Gastroesophageal sphincter (tissue), 4 donors: ENCODE measurements around the gene MYCBP. TPM values are rescaled to one million over a fixed set of nuclear protein-coding genes. Genes with fewer than 3 reads are reported as not detected.
"Not testable (repeated sequence)": the region's sequence is repeated elsewhere in the genome, so short reads cannot be mapped to it uniquely, and the experiment has no call there.

ENCODE experiments used
- ATAC-seq: fragments of 150-250 bp; one replicate; pipeline ENCODE4 v1.9.1; 2016; ENCODE audit warnings: mild to moderate bottlenecking, moderate library complexity
- H3K27ac ChIP-seq, 4 donors: fragments of 200-600 bp; sonication (generic) in 3 of 4; 1 replicate in 3 of 4; 2 replicates in 1 of 4; pipeline ENCODE4 v1.5.1; 2016 to 2019
- H3K27me3 ChIP-seq: fragments of 200-600 bp; sonication (generic); one replicate; pipeline ENCODE4 v1.5.1; 2019
- H3K36me3 ChIP-seq, 2 donors: fragments of 200-600 bp; sonication (generic); one replicate each; pipeline ENCODE4 v1.5.1; 2019; ENCODE audit warnings: control low read depth in 1 of 2
- H3K4me1 ChIP-seq, 3 donors: fragments of 200-600 bp; sonication (generic); 1 replicate in 2 of 3; 2 replicates in 1 of 3; pipeline ENCODE4 v1.5.1; 2016 to 2019; ENCODE audit warnings: control low read depth in 2 of 3
- H3K4me3 ChIP-seq, 2 donors: fragments of 200-600 bp; sonication (generic); one replicate each; pipeline ENCODE4 v1.5.1; 2019; ENCODE audit warnings: mild to moderate bottlenecking in 1 of 2, moderate library complexity in 1 of 2
- H3K9me3 ChIP-seq, 3 donors: fragments of 200-600 bp; sonication (generic); one replicate each; pipeline ENCODE4 v1.5.1; 2017 to 2019; ENCODE audit warnings: control low read depth in 2 of 3
- CTCF ChIP-seq, 4 experiments: fragments of 200-600 bp in 2 of 4; fragments of 450-650 bp in 2 of 4; sonication (generic) in 1 of 4; IDR thresholded peaks; one replicate each; pipeline ENCODE4 v1.5.1; 2017 to 2019; ENCODE audit warnings: antibody characterized with exemption in 4 of 4, mild to moderate bottlenecking in 2 of 4, moderate library complexity in 2 of 4
- EP300 ChIP-seq: sonication (generic); formaldehyde crosslinking; IDR thresholded peaks from one replicate; pipeline ENCODE4 v1.6.1; 2017; ENCODE audit warnings: antibody characterized with exemption, mild to moderate bottlenecking
- POLR2A ChIP-seq, 2 donors: fragments of 450-650 bp; IDR thresholded peaks; one replicate each; pipeline ENCODE4 v1.6.1; 2017; ENCODE audit warnings: antibody characterized with exemption in 2 of 2, mild to moderate bottlenecking in 2 of 2, moderate library complexity in 1 of 2
- POLR2AphosphoS5 ChIP-seq: sonication (generic); formaldehyde crosslinking; IDR thresholded peaks from one replicate; pipeline ENCODE4 v1.6.1; 2017; ENCODE audit warnings: antibody characterized with exemption
- WGBS, 2 donors: methylation state at CpG; one replicate each; pipeline ENCODE4 v1.1.5; 2018; ENCODE audit warnings: low coverage in 1 of 2; 5-methylcytosine and 5-hydroxymethylcytosine counted together
- total RNA-seq, 4 donors: library from RNA; depleted of rRNA; stranded (reverse); fragments of >200 nt; gene quantifications; one replicate each; pipeline ENCODE4 v1.1.0, GENCODE V29; 2016

The MYCBP gene
- total RNA-seq, 4 donors from 2014 or later = 19.3 to 25.8 (median 21.5) TPM

- H3K9me3 ChIP-seq = no peaks in the 10 kb centered on the region
- no peak for TF ChIP-seq CTCF (IDR thresholded peaks at IDR 0.05)
- TF ChIP-seq POLR2A (IDR thresholded peaks at IDR 0.05) = no peak
- no peak for TF ChIP-seq POLR2AphosphoS5
- no peak for TF ChIP-seq EP300
- no peaks in the 10 kb centered on the region for H3K27me3 ChIP-seq
- 51 to 100% methylated on average over 1 to 2 of the region's 3 CpGs for WGBS, 2 donors
- no peak overlapping the region for H3K27ac ChIP-seq
- ATAC-seq = no peak
- H3K36me3 ChIP-seq = peaks cover 0 to 6% of the 10 kb centered on the region in 2 donors
- H3K4me1 ChIP-seq = no peaks in the 10 kb centered on the region
- H3K4me3 ChIP-seq = no peak overlapping the region
Observed at GRCh38 chr1:38915352-38915948, 42.3 kb upstream of the MYCBP start.

GRCh38 chr1:38914908-38915307 lies 41.8 kb upstream of the MYCBP start:
- not testable (repeated sequence) for H3K27me3 ChIP-seq, H3K27ac ChIP-seq, ATAC-seq, H3K36me3 ChIP-seq, H3K4me3 ChIP-seq, H3K4me1 ChIP-seq, H3K9me3 ChIP-seq
- WGBS, 2 donors = 98 to 100% methylated on average over 3 to 5 of the region's 8 CpGs

DNA sequence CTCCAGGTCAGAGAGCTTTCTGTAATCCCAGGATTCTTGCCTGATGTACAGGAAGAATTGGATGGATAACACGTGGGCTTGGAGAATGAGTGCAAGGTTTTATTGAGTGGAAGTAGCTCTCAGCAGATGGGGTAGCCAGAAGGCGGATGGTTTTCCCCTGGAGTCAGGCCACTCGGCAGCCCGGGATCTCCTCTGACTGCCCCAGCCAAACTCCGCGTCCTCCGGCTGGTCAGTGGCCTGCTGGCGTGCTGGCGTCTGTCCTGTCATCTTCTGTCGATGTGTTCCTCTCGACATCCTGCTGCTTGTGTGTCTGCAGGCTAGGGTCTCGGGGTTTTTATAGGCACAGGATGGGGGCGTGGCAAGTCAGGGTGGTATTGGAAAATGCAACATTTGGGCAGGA lies 35.7 kb upstream of the MYCBP start:
- Histone ChIP-seq H3K9me3 (peaks cover 0 to 24% (median 0%) of the 10 kb centered on the region in 3 donors), H3K27me3 (no peaks in the 10 kb centered on the region), H3K27ac (no peak overlapping the region), H3K4me1 (no peaks in the 10 kb centered on the region), H3K4me3 (no peak overlapping the region), H3K36me3 (peaks cover 0 to 4% of the 10 kb centered on the region in 2 donors)
- no peak for ATAC-seq
- WGBS, 2 donors = 62% methylated on average over 6 of the region's 13 CpGs; no CpG with 5 or more reads in 1 of the 2 donors
- no peak for TF ChIP-seq EP300
- TF ChIP-seq POLR2A (IDR thresholded peaks at IDR 0.05) = no peak
- TF ChIP-seq CTCF (IDR thresholded peaks at IDR 0.05) = no peak
- no peak for TF ChIP-seq POLR2AphosphoS5

GRCh38 chr1:38905985-38906384 lies 32.8 kb upstream of the MYCBP start:
- no peak for ATAC-seq
- H3K36me3 ChIP-seq = no peaks in the 10 kb centered on the region
- H3K4me3 ChIP-seq = no peak overlapping the region
- H3K27me3 ChIP-seq = no peaks in the 10 kb centered on the region
- no peak overlapping the region for H3K27ac ChIP-seq
- 100% methylated on average over 2 of the region's 2 CpGs for WGBS, 2 donors
- no peak for TF ChIP-seq POLR2AphosphoS5
- TF ChIP-seq CTCF (IDR thresholded peaks at IDR 0.05) = no peak
- TF ChIP-seq POLR2A (IDR thresholded peaks at IDR 0.05) = no peak
- no peak for TF ChIP-seq EP300
- H3K9me3 ChIP-seq = peaks cover 0 to 24% (median 0%) of the 10 kb centered on the region in 3 donors
- no peaks in the 10 kb centered on the region for H3K4me1 ChIP-seq

- Histone ChIP-seq H3K4me1 (no peaks in the 10 kb centered on the region), H3K27ac (no peak overlapping the region), H3K9me3 (no peaks in the 10 kb centered on the region), H3K27me3 (no peaks in the 10 kb centered on the region), H3K36me3 (no peaks in the 10 kb centered on the region), H3K4me3 (no peak overlapping the region)
- no peak for ATAC-seq
- 80 to 100% methylated on average over 1 to 2 of the region's 4 CpGs for WGBS, 2 donors
- TF ChIP-seq POLR2AphosphoS5 (no peak), POLR2A (IDR thresholded peaks at IDR 0.05) (no peak), CTCF (IDR thresholded peaks at IDR 0.05) (no peak), EP300 (no peak)
Observed at GRCh38 chr1:38899560-38899959, 26.4 kb upstream of the MYCBP start.
